ENCODE results near the gene MT4.

The MT4 gene

DNA sequence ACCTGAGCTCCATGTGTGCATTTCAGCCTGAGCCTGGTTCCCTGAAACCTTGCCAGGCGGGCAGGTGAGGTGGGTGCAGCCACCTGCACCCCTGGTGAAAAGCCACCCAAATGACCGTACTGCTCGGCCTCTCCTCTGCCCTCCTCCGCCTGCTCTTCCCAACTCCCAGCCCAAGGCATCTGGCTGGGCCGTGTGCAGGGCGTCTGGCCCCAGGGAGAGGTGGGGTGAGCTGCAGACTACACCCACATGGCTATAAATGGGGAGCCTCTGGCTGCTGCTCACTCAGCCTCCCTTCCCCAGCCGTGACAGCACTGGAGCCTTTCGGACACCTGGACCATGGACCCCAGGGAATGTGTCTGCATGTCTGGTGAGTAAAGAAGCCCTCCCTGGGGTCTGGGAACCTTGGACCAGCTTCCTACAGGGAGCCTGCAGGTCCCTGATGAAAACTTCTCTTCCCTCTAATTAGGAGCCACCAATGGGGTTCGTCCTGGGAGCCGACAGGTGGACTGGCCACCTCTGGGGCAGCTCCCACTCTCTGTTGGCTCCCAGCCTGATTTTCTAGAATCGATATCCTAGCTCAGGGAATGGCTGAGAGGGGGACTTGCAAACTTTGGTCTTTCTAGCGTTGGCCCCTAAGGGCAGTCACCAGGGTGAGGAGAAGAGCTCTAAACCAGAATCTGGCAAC is at the start of gene MT4:
Gene MT4 (plus strand): TSS at position 281 of the 685 bp plus-strand sequence. CDS start 56 bp downstream, at position 337.
- DNase-seq, result no peak

DNA sequence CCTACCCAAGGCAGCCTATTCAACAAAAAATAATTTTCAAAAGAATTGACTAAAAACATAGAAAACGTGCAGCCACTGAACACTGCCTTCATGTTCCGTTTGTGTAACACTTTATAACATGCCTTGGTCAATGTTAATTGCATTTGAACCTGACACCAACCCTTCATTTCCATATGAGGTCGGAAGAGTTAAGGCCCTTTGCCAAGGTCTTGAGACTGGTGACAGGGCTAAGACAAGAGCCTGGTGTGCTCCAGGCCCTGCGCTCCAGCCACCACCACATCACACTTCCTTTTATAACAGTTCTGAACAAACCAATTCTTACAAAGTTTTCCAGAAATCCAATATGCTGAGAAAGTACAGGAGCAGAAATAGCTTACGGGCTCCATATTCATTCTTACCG is 49.2 kb upstream of the MT4 start:
- no peak for DNase-seq

DNA sequence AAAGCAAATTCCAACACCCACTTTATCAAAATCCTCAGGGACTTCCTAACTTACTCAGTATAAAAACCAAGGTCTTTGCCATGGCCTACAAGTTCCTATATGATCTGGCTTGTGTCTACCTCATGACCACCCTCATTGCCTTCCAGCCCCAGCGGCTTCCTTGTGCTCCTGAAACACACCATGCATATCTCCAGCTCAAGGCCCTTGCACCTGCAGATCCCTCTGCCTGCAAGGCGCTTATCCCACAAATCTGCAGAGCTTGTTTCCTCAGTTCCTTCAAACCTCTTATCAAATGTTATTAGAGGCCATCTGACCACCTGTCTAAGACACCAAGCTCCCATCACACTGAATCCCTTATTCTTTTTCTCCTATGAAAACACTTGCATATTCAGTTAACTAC is 47.7 kb upstream of the MT4 start:
- DNase-seq, result no peak

DNA sequence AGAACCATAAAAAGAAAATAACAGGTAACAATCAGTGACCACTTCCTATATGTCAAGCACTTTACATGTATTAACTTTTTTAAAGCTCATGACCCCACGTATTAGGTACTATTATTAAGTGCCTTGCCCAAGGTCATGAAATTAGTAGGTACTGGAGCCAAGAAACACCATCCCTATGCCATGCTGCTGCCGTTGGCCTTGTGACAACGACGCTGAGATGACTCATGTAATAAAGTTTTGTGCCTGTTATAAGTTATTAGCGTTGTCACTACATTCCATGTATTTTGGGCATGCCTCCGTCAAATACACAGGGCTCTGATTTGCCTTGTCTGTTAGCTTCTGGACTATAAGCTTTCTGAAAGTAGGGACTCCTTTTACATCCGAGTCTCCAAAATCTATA is 46.4 kb upstream of the MT4 start:
- DNase-seq, result no peak

DNA sequence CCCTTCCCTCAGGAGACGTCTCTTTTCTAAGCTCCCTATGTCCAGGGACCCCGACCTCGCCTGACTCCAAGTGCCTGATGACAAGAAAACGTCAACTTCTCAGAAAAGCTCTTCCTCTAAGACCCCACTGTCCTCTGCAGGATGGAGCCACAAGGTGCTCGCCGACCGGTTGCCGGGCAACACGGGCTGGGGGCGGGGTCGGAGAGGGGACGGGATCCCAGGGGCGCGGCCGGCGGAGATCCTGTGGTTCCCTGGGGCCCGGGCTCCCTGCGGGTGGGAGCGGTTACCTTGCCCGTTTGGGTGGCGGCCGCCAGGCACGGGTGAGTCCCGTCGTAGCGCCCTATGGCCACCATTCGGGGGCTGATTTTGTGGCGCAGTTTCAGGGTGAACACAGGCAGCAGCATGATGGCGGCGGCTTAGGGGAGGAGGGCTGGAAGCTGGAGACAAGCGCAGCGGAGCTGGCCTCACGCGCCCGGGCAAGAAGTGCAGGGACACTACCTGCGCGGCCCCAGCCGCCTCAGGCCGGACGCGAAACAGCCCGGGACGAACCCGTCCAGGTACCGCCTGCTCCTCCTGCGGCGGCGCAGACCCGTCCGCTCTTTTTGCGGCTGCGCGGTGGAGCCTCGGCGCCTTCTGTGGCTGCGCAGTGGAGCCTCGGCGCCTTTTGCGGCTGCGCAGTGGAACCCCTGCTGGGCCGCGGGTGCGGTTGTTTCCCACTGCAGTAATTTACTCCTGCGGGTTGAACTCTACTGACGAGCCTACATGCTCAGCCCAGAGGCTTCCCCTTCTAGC is 45.2 kb upstream of the MT4 start, which contains the start of gene BBS2:
Gene BBS2 (minus strand): TSS at position 566 of the 792 bp plus-strand sequence. CDS start 162 bp downstream, at position 404.
- peak; percentile 83 for DNase-seq

DNA sequence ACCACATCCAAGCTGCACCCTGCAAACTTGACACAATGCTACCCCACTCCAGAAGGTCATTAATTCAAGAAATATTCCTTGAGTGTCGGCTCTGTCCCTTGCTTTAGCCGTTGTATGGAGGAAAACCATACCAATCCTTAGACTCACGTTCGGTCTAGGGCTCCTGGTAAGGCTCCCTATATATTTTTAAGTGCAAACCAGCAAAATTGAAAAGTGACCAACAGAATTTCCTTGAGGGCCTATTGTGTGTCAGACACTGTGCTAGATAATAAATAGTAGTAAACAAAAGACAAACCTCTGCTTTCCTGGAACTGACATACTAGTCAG is 44.7 kb upstream of the MT4 start:
- DNase-seq, result no peak

GRCh38 chr16:56525236-56525635 is 39.6 kb upstream of the MT4 start:
- DNase-seq, result no peak

DNA sequence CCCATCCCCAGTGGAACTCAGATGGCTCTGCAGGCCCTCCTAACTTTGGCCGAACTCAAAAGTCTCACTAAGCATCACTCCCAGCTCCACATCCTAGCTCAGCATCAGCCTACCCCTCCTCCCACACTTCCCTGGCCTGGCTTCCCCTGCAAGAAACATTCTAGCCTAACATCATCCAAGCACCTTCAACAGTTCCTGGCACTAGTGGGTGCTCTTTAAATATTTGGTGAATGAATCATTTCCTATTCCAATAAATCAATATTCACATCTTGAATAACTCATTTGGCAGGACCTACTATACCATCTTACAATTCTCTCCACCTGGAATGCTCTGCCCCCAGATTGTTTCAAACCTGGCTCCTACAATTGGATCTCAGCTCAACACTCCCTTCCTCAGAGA is 34.0 kb upstream of the MT4 start:
- DNase-seq, result peak; percentile 77

DNA sequence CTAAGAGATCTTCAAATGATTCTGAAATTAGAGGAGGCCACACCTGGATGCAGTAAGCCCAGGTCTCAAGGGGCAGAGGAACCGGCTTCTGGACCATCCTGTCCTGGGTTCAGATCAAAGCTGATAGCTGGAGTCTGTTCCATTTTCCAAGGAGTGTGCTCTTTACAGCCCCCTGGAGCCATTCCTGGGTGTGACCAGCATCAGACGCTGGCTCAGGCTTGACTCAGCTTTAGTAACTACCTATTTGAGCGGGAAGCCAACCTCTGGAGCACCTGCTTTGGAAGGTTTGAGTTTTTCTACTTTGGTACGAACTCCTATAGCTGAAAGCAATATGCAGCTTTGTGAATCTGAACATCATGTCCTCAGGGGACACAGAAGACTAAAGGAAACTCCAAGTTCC is 32.2 kb upstream of the MT4 start:
- no peak for DNase-seq

- no peak for DNase-seq
These were observed 30.0 kb upstream of the MT4 start for GRCh38 chr16:56534847-56535383.

- DNase-seq, result no peak
These were observed 26.5 kb upstream of the MT4 start for GRCh38 chr16:56538331-56538730.

- no peak for DNase-seq
These were observed 25.2 kb upstream of the MT4 start for GRCh38 chr16:56539656-56540055.

- DNase-seq, result no peak
These were observed 22.8 kb upstream of the MT4 start for GRCh38 chr16:56542039-56542438.

- peak; percentile 46 for DNase-seq
These were observed 17.5 kb upstream of the MT4 start for GRCh38 chr16:56547120-56547948.

DNA sequence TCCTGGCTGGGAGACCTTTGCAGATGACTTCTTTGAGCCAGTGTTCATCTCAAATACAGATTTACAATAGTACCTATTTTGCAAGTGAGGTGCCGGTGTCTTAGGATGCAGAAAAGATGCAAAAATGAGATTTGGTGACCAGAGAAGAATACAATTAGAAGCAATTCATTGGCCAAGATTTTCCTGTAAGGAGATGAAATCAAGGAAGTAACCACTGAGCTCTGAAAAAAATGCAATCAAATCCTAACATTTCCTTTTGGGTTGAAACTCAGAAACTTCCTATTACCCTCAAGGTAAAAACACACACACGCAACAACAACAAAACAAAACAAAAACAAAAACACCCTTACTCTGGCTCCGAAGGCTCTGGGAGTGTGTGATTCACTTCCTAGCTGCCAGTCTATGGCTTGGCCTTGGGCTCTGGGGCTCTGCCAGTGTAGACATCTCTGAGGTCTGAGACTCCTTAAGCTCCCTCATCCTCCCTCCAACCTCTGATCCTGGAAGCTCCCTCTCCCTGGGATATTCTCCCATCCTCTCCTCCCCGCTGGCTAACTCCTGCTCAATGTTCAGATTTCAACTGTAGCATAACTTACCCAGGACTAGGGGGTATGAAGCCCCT is 16.8 kb upstream of the MT4 start:
- DNase-seq, result no peak

DNA sequence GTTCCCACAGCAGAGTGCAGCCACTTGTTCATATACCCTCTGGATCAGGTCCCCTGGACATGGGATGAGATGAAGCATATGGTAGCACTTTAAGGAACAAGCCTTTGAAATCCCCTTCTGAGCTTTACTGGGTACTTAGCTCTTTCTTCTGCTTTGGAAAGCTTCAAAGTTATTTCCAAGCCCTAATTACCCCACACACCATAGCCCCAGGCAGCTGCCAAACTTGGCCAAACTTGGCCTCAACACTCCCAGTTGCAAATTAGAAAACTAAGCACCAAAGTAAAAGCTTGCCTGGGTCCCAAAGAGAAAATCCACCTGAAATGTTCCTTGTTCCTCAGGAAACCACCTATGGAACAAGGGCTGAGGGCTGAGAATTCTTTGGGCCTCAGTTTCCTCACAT is 15.7 kb upstream of the MT4 start:
- no peak for DNase-seq

- DNase-seq, result no peak
These were observed 15.0 kb upstream of the MT4 start for GRCh38 chr16:56549744-56550385.

DNA sequence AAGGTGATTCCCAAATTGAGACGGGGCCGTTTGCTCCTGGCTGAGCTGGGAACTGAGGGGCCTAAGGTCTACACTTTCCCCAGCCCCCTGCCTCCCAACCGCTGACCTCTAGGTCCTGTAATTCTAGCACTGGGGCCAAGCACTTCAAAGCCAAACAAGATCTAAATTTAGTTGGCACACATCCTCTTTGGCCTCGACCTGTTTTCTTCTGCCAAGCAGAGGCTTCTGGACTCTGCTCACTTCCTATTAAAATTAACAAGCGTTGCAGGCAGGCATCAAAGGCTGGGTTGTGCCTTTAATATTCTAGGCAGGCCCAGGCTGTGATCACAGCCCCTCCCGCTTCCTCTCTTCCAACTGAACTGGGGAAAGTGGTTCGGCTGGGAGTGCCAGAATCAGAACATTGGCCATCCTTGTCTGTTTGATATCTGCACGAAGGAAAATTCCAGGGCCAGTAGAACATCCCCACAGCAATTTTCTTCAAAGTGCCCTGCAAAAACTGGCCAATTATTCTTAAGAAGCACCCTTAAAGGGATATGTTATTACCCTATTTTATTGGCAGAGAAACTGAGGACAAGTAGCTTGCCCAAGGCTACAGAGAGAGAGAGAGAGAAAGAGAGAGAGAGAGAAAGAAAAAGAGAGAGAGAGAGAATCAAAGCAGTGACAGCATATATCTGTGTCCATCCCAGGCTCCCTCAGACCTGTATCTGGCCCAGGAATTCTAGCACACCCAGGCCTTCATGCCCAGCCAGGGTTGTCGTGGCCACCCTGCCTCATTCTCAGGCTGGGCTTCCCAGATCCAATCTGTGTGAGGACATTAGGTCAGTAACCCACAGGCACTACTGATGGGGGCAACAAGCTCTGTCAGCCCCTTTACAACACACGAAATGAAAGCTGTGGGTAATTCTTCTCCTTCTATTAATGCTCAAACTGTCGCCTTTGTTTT is 12.8 kb upstream of the MT4 start:
- DNase-seq, result no peak

DNA sequence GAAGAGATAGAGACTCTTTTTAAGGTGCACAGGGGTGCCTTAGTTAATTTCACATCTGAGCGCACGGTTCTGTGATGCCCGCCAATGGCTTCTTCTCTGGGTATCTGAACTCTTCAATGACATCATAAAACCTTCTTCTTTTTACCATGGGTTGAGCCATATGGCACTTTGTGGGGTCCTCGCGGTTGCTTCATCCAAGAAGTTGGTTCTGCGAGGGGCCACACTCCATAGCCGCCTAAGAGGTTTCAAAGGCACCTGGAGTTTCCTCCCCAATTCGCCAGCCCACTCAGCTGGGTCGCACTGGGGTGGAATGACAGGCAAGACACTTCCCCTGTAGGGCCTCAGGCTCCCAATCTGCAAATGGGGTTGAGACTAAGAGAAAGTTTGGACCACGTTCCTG is 10.4 kb upstream of the MT4 start:
- no peak for DNase-seq

GRCh38 chr16:56558024-56558747 is 6.7 kb upstream of the MT4 start:
- peak; percentile 91 for DNase-seq
